Right lobe of liver (tissue), 6 donors: ENCODE results near the gene NELL2. TPM values are rescaled to one million over a fixed set of nuclear protein-coding genes. Genes with fewer than 3 reads are reported as not detected.

ENCODE experiments used
- ATAC-seq, 4 donors: fragments of 200-7000 bp; cut with Tn5 transposase; one replicate each; pipeline ENCODE4 v1.9.1; 2020; ENCODE audit warnings: mild to moderate bottlenecking in 4 of 4, moderate library complexity in 4 of 4
- DNase-seq, 3 donors: peaks; one replicate each; pipeline ENCODE4 v3.0.0-alpha.2; 2020
- H3K27ac ChIP-seq, 3 donors: fragments of 200-600 bp; one replicate each; pipeline ENCODE4 v1.8.0; 2022
- H3K27me3 ChIP-seq, 2 donors: fragments of 200-600 bp; one replicate each; pipeline ENCODE4 v1.8.0; 2022
- H3K36me3 ChIP-seq, 4 donors: fragments of 200-600 bp; sonication (generic) in 1 of 4; one replicate each; pipeline versions ENCODE4 v1.5.1 to v1.8.0; 2017 to 2022; ENCODE audit warnings: control low read depth in 1 of 4
- H3K4me1 ChIP-seq, 4 donors: fragments of 200-600 bp; sonication (generic) in 1 of 4; one replicate each; pipeline versions ENCODE4 v1.5.1 to v1.8.0; 2017 to 2022; ENCODE audit warnings: control low read depth in 1 of 4
- H3K4me3 ChIP-seq, 3 donors: fragments of 200-600 bp; one replicate each; pipeline ENCODE4 v1.8.0; 2022
- H3K9me3 ChIP-seq, 4 donors: fragments of 200-600 bp; sonication (generic) in 1 of 4; one replicate each; pipeline versions ENCODE4 v1.5.1 to v1.8.0; 2017 to 2022; ENCODE audit warnings: control low read depth in 1 of 4
- CTCF ChIP-seq, 4 donors: fragments of 200-600 bp in 3 of 4; fragments of 450-650 bp in 1 of 4; IDR thresholded peaks; one replicate each; pipeline versions ENCODE4 v1.5.1 to v1.8.0; 2016 to 2022; ENCODE audit warnings: antibody characterized with exemption in 4 of 4, mild to moderate bottlenecking in 2 of 4
- POLR2A ChIP-seq: fragments of 450-650 bp; IDR thresholded peaks from one replicate; pipeline ENCODE4 v1.6.1; 2017; ENCODE audit warnings: antibody characterized with exemption, mild to moderate bottlenecking
- WGBS: methylation state at CpG from one replicate; pipeline ENCODE4 v1.1.6; 2018; ENCODE audit warnings: low coverage, low lambda C conversion rate; ENCODE audit not compliant: insufficient coverage; ENCODE audit errors: missing lambda C conversion rate; 5-methylcytosine and 5-hydroxymethylcytosine counted together
- intact Hi-C, 2 donors: fragments of 100-400 bp; cut with DNase I; formaldehyde crosslinking; loops; one replicate each; pipeline versions ENCODE4 v1.11.2 to v1.14.1; 2022
- total RNA-seq, 6 experiments: library from RNA; depleted of rRNA in 2 of 6; stranded (reverse); fragments of >200 nt in 2 of 6; fragmentation: NEBNext Ultra II Directional in 3 of 6; extraction: Animal tissue kit (Norgen Biotek cat#: 25700) in 3 of 6; gene quantifications; one replicate each; pipeline versions ENCODE4 v1.1.0 to v1.2.4, GENCODE V29; 2016 to 2023
- donor health status: DM: no; HTN: yes; CAD: no.
- donor health status: DM: no; HTN: no; CAD: no.
- donor health status: DM: no; HTN: no; CAD: no.
- donor health status: DM: no; HTN: yes; CAD: no.
- donor health status: DM: no; HTN: yes; CAD: no.

The NELL2 gene
- total RNA-seq, 6 experiments from 2014 or later, result 0.15 to 0.43 (median 0.43) TPM; not detected in 3

GRCh38 chr12:44637875-44638274, 238.2 kb downstream of the NELL2 start:
- no peak overlapping the region for H3K27ac ChIP-seq
- ATAC-seq, result no peak
- no peaks in the 10 kb centered on the region for H3K27me3 ChIP-seq
- no peaks in the 10 kb centered on the region for H3K4me1 ChIP-seq
- H3K9me3 ChIP-seq, result no peaks in the 10 kb centered on the region
- intact Hi-C loops, result no loop called here
- 48% methylated on average over 4 of the region's 4 CpGs for WGBS
- TF ChIP-seq POLR2A (no peak), CTCF (IDR thresholded peaks at IDR 0.05) (no peak)
- no peak for DNase-seq
- no peaks in the 10 kb centered on the region for H3K36me3 ChIP-seq
- no peak overlapping the region for H3K4me3 ChIP-seq

GRCh38 chr12:44628180-44628579, 247.9 kb downstream of the NELL2 start:
- 10% methylated on average over 1 of the region's 1 CpG for WGBS
- H3K9me3 ChIP-seq, result no peaks in the 10 kb centered on the region
- intact Hi-C loops, result no loop called here
- H3K27me3 ChIP-seq, result no peaks in the 10 kb centered on the region
- no peak for DNase-seq
- no peak for ATAC-seq
- no peaks in the 10 kb centered on the region for H3K36me3 ChIP-seq
- H3K4me3 ChIP-seq, result no peak overlapping the region
- no peak overlapping the region for H3K27ac ChIP-seq
- H3K4me1 ChIP-seq, result no peaks in the 10 kb centered on the region
- TF ChIP-seq POLR2A (no peak), CTCF (IDR thresholded peaks at IDR 0.05) (no peak)

GRCh38 chr12:44627387-44628166, 248.5 kb downstream of the NELL2 start:
- TF ChIP-seq CTCF (IDR thresholded peaks at IDR 0.05) (no peak), POLR2A (no peak)
- Histone ChIP-seq H3K4me3 (no peak overlapping the region), H3K4me1 (no peaks in the 10 kb centered on the region), H3K9me3 (no peaks in the 10 kb centered on the region), H3K36me3 (no peaks in the 10 kb centered on the region), H3K27ac (no peak overlapping the region), H3K27me3 (no peaks in the 10 kb centered on the region)
- WGBS, result 64% methylated on average over 5 of the region's 5 CpGs
- ATAC-seq, result no peak
- DNase-seq, result no peak
- intact Hi-C loops, result no loop called here

GRCh38 chr12:44626883-44627282, 249.2 kb downstream of the NELL2 start:
- WGBS, result 45% methylated on average over 2 of the region's 2 CpGs
- H3K27me3 ChIP-seq, result no peaks in the 10 kb centered on the region
- no peak for DNase-seq
- H3K36me3 ChIP-seq, result no peaks in the 10 kb centered on the region
- H3K27ac ChIP-seq, result no peak overlapping the region
- H3K4me3 ChIP-seq, result no peak overlapping the region
- intact Hi-C loops, result no loop called here
- TF ChIP-seq CTCF (IDR thresholded peaks at IDR 0.05), result no peak
- TF ChIP-seq POLR2A, result no peak
- no peaks in the 10 kb centered on the region for H3K9me3 ChIP-seq
- no peaks in the 10 kb centered on the region for H3K4me1 ChIP-seq
- ATAC-seq, result no peak
